SU-DHL-6 (cell line): ENCODE results near the gene OR4F15.

Experiments
- EZH2phosphoT487 ChIP-seq: fragments of 200-600 bp; sonication (generic), shearing (Covaris generic); conservative IDR thresholded peaks from 2 replicates; pipeline ENCODE4 v1.6.1; 2018; ENCODE audit warnings: mild to moderate bottlenecking, antibody characterized with exemption, low read length, moderate library complexity, mixed read lengths
- TF ChIP-seq, protein P1 (sequence below): fragments of 200-600 bp; sonication (generic); IDR thresholded peaks from one replicate; pipeline ENCODE4 v1.5.1; 2017; ENCODE audit warnings: antibody characterized with exemption, mild to moderate bottlenecking, low read length, moderate library complexity; ENCODE audit not compliant: insufficient read depth, poor library complexity, severe bottlenecking

DNA sequence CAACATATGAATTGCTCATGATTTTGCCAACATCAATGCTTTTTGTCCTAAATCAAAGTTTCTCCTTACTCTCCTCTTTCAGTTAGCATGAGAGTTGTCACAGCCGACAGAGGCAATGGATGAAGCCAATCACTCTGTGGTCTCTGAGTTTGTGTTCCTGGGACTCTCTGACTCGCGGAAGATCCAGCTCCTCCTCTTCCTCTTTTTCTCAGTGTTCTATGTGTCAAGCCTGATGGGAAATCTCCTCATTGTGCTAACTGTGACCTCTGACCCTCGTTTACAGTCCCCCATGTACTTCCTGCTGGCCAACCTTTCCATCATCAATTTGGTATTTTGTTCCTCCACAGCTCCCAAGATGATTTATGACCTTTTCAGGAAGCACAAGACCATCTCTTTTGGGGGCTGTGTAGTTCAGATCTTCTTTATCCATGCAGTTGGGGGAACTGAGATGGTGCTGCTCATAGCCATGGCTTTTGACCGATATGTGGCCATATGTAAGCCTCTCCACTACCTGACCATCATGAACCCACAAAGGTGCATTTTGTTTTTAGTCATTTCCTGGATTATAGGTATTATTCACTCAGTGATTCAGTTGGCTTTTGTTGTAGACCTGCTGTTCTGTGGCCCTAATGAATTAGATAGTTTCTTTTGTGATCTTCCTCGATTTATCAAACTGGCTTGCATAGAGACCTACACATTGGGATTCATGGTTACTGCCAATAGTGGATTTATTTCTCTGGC lies 6.2 kb upstream of the OR4F15 start:
- TF ChIP-seq, protein P1, sequence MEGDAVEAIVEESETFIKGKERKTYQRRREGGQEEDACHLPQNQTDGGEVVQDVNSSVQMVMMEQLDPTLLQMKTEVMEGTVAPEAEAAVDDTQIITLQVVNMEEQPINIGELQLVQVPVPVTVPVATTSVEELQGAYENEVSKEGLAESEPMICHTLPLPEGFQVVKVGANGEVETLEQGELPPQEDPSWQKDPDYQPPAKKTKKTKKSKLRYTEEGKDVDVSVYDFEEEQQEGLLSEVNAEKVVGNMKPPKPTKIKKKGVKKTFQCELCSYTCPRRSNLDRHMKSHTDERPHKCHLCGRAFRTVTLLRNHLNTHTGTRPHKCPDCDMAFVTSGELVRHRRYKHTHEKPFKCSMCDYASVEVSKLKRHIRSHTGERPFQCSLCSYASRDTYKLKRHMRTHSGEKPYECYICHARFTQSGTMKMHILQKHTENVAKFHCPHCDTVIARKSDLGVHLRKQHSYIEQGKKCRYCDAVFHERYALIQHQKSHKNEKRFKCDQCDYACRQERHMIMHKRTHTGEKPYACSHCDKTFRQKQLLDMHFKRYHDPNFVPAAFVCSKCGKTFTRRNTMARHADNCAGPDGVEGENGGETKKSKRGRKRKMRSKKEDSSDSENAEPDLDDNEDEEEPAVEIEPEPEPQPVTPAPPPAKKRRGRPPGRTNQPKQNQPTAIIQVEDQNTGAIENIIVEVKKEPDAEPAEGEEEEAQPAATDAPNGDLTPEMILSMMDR, result no peak
- no peak for TF ChIP-seq EZH2phosphoT487
